Common myeloid progenitor, CD34-positive (primary cell): ENCODE results near the gene KPNA4.

Experiments used
- CTCF ChIA-PET: fragments of 350-600 bp; sonication (Branson Sonifier 250); formaldehyde crosslinking; loops from one replicate; lab custom pipeline; 2021; ENCODE audit warnings: antibody characterized with exemption; lab: Charles Lee
- POLR2A ChIA-PET: fragments of 350-600 bp; sonication (Branson Sonifier 250); formaldehyde crosslinking; loops from one replicate; lab custom pipeline; 2021; ENCODE audit warnings: antibody characterized with exemption; lab: Charles Lee
- DNase-seq, 3 donors: peaks; one replicate each; pipeline versions ENCODE4 v3.0.0 to v3.0.0-alpha.2; 2013
- H3K27ac ChIP-seq, 2 experiments: 1 replicate in 1 of 2; 2 replicates in 1 of 2; pipeline ENCODE4 v1.7.0; 2013; ENCODE audit warnings: inconsistent platforms in 2 of 2, low read length in 2 of 2, mild to moderate bottlenecking in 2 of 2, low read depth in 1 of 2, moderate library complexity in 1 of 2; ENCODE audit not compliant: severe bottlenecking in 2 of 2, insufficient read depth in 1 of 2, poor library complexity in 1 of 2
- H3K27me3 ChIP-seq, 5 experiments: replicated peaks in 2 of 5; 1 replicate in 3 of 5; 2 replicates in 2 of 5; pipeline versions ENCODE4 v1.6.1 to v1.7.0; 2013; ENCODE audit warnings: low read length in 4 of 5, mild to moderate bottlenecking in 2 of 5, moderate library complexity in 2 of 5, inconsistent platforms in 1 of 5; ENCODE audit not compliant: insufficient read depth in 5 of 5, control insufficient read depth in 4 of 5
- H3K36me3 ChIP-seq, 4 experiments: 1 replicate in 2 of 4; 2 replicates in 2 of 4; pipeline versions ENCODE4 v1.6.1 to v1.7.0; 2013; ENCODE audit warnings: low read length in 3 of 4, control low read depth in 1 of 4, mild to moderate bottlenecking in 1 of 4; ENCODE audit not compliant: control insufficient read depth in 4 of 4, insufficient read depth in 4 of 4
- H3K4me1 ChIP-seq, 4 experiments: 1 replicate in 3 of 4; 2 replicates in 1 of 4; pipeline versions ENCODE4 v1.6.1 to v1.7.1; 2013; ENCODE audit warnings: low read length in 3 of 4, mild to moderate bottlenecking in 3 of 4, control low read depth in 1 of 4, inconsistent platforms in 1 of 4, moderate library complexity in 1 of 4; ENCODE audit not compliant: control insufficient read depth in 4 of 4, insufficient read depth in 4 of 4; ENCODE audit errors: control extremely low read depth in 1 of 4
- H3K4me3 ChIP-seq, 7 experiments: 1 replicate in 4 of 7; 2 replicates in 3 of 7; pipeline versions ENCODE4 v1.5.1 to v1.7.0; 2013; ENCODE audit warnings: mild to moderate bottlenecking in 7 of 7, low read length in 6 of 7, moderate library complexity in 6 of 7, inconsistent platforms in 2 of 7, low read depth in 2 of 7, control low read depth in 1 of 7; ENCODE audit not compliant: insufficient read depth in 4 of 7, control insufficient read depth in 1 of 7; ENCODE audit errors: extremely low read depth in 1 of 7
- H3K9me3 ChIP-seq, 5 experiments: 1 replicate in 4 of 5; 2 replicates in 1 of 5; pipeline versions ENCODE4 v1.6.1 to v1.7.1; 2013; ENCODE audit warnings: low read length in 4 of 5, mild to moderate bottlenecking in 2 of 5, inconsistent platforms in 1 of 5, low read depth in 1 of 5, moderate library complexity in 1 of 5; ENCODE audit not compliant: control insufficient read depth in 4 of 5, insufficient read depth in 2 of 5; ENCODE audit errors: control extremely low read depth in 1 of 5
- WGBS: methylation state at CpG from one replicate; pipeline ENCODE4 v1.1.5; 2013; ENCODE audit not compliant: insufficient coverage; 5-methylcytosine and 5-hydroxymethylcytosine counted together

KPNA4 gene

GRCh38 chr3:160446522-160447056, 118.8 kb downstream of the KPNA4 start:
- no peak for DNase-seq

GRCh38 chr3:160445854-160446253, 119.5 kb downstream of the KPNA4 start:
- Histone ChIP-seq H3K27ac (no peak overlapping the region), H3K4me3 (no peak overlapping the region), H3K9me3 (peaks cover 0 to 5% (median 0%) of the 10 kb centered on the region in 5 experiments), H3K27me3 (peaks cover 0 to 3% (median 0%) of the 10 kb centered on the region in 5 experiments), H3K36me3 (peaks cover 2 to 27% (median 4%) of the 10 kb centered on the region in 4 experiments), H3K4me1 (peaks cover 4 to 28% (median 12%) of the 10 kb centered on the region in 4 experiments)
- ChIA-PET POLR2A (no interaction called here), CTCF (interaction anchor here (0.8 to 0.9 kb wide), 2 partner anchors 31 to 32 kb away, joined by 3 read pairs; no protein-coding TSS in a partner anchor)
- WGBS: no CpG with 5 or more reads among the region's 1 CpG
- no peak for DNase-seq

More at GRCh38 chr3:160446522-160447056, 118.8 kb downstream of the KPNA4 start:
- H3K36me3 ChIP-seq: peaks cover 2 to 27% (median 4%) of the 10 kb centered on the region in 4 experiments
- peaks cover 4 to 28% (median 12%) of the 10 kb centered on the region in 4 experiments for H3K4me1 ChIP-seq
- peaks cover 0 to 5% (median 0%) of the 10 kb centered on the region in 5 experiments for H3K9me3 ChIP-seq
- H3K27me3 ChIP-seq: peaks cover 0 to 3% (median 0%) of the 10 kb centered on the region in 5 experiments
- POLR2A ChIA-PET: no interaction called here
- CTCF ChIA-PET: interaction anchor here (0.9 kb wide), 1 partner anchor 33 kb away, joined by 3 read pairs; no protein-coding TSS in a partner anchor
- 100% methylated on average over 4 of the region's 13 CpGs for WGBS
- H3K4me3 ChIP-seq: no peak overlapping the region
- no peak overlapping the region for H3K27ac ChIP-seq
